GM18520 (cell line): ENCODE measurements around the gene RHBDD3.

ENCODE experiments used
- ATAC-seq: cut with Tn5 transposase; IDR thresholded peaks from one replicate; pipeline ENCODE4 v1.9.1; 2021; ENCODE audit not compliant: unreplicated experiment

The RHBDD3 gene

DNA sequence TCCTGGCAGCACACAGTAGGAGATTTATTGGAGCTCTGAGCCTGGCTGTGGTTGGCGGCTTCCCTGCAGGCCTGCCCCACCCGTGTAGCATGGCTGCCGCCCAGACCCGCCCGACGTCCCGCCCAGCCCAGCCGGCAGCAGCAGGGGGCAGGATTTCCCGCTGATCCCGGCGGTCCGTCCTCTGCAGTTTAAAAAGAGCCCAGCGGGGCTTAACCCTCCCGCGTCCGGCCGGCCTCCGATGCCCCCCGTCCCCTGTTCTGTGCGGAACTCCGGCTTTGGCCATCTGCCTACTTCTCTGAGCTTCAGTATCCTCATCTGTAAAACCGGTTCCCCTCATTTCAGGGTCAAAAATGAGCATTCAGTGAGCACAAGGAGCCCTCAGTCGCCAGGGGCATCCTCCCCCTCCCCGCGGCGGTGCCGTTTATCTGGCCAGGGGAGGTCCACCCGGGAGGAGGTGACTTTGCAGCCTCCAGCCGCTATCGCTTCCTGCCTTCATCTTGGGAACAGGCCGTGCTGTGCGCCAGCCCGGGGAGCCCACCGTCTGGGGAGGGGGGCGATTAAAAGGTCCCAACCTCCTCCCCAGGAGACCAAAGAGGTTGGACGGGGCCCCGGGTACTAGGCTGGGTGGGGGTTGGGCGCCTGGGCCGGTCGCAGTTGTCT is 38.5 kb upstream of the RHBDD3 start, which contains the start of gene GAS2L1:
Gene GAS2L1, plus strand, starts transcription at position 476 of the 660 bp plus-strand sequence. CDS start 1,456 bp downstream, outside the sequence.
- no peak for ATAC-seq

DNA sequence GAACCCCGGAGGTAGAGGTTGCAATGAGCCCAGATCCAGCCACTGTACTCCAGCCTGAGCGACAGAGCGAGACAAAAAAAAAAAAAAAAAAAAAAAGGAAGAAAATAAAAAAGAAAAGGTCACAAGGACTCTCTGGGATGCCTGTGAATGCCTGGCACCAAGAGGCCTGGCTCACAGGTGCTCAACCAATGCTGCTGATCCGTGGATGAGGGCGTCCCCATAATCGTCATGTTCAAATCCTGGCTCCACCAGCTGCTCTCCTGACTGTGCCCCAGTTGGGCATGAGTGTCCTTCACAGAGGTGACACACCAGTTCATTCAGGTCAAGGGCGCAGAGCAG is 38.0 kb upstream of the RHBDD3 start:
- no peak for ATAC-seq

DNA sequence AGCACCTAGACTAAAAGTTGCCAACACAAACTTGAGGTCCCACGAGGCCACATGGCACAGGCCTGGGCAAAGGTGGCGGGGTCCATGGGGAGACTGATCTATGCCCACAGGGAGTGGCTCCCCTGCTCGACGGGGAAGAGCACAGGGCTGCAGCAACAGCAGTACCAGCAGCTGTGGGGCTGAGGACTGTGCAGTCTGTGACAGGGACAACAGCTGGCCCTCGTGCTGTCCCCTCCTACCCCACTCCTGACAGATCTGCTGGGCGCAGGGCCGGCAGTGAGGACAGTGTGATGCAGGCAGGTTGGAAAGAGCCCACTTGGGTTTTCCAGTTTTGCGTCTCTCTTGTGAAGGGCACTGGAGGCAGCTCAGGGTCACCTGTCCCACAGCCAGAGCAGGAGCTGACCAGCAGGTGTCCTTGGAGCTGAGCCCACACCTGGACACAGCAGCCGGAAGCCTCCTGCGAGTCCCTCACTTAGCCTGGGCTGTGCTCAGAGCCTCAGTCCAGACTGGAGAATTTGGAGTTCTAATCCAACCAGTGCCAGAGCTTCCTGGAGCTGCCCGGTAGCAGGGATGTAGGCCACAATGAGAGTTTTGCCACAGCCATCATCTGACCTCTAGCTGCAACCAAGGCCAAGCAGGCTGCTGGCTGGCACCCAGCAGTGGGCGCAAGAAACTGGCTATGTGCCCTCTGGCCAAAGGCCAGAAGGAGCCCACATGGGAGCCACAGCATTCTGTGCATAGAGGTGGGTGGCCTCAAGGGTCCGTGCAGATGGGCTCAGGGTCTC is 35.1 kb upstream of the RHBDD3 start:
- no peak for ATAC-seq

DNA sequence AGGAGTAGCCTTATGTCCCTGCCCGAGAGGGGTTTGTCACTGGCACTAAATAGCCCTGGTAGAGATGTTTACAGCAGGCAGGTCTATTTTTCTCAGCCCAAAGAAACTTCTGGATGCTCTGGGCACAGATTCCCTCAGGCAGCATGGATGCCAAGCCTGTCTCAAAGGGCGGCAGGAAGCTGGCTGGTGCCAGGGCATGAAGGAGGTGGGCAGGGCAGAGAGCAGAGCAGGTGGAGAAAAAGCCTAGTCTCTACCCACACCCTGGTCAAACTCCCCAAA is 34.6 kb upstream of the RHBDD3 start:
- no peak for ATAC-seq

DNA sequence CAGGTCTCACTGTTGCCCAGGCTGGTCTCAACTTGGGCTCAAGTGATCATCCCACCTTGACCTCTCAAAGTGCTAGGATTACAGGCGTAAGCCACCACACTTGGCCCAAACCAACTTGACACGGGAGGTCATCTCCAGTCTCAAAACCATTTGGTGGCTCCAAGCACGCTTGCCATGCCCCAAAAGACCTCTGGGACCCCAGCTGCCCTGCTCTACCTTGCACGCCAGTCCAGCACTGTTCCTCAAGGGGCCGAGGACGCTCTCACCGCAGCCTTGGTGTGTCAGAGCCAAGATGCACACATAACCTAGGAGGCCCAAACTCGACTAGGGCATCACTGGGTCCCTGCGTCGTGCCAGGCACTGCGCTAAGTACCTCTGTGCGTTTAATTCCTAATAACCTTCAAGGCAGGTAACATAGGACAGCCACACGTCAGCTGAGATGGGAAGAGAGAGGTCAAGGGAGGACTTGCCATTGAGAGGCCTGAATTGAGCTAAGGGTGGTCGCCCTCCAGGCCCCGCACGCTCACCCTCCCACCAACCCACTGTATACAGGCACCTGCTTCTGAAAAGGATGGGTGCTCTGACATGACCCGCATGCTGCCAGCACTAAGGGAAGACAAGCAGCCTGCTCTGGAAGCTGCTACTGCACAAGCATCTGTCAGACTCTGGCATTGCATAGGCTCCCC is 34.1 kb upstream of the RHBDD3 start:
- no peak for ATAC-seq

DNA sequence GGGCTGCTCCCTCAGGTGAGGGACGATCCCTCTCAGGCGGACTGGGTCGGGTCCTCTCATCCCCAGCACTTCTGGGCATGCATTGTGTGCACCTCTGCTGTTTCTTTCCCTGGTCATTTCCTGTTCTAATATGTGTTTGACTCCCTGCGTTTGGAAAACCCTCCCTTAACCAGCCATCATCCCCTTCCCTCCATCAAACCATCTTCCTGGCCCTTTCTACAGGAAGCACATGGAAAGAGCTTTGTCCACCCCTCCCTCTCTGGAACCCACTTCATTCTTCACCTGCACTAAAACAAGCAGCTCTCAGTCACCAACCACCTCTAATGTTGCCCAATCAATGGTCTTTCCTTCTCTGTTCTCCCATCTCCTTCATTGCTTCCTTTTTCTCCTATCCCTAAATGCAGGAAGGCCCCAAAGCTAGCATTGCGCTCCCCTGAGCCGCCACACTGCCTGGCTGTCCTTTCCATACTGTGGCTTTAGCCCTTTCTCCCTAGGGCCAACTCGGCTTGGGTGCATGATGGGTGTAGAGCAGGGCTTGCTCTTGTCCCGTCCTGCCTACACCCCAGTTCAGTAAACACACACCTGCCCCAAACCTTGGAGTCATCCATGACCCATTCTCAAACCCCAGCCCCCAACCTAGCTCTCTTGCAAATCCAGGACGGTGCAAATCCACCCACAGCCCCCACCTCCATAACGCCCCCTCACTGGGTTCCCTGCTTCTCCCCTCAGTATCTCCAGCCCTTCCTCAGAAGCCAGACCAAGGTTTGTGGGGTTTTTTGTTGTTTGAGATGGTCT is 33.2 kb upstream of the RHBDD3 start:
- ATAC-seq = no peak

DNA sequence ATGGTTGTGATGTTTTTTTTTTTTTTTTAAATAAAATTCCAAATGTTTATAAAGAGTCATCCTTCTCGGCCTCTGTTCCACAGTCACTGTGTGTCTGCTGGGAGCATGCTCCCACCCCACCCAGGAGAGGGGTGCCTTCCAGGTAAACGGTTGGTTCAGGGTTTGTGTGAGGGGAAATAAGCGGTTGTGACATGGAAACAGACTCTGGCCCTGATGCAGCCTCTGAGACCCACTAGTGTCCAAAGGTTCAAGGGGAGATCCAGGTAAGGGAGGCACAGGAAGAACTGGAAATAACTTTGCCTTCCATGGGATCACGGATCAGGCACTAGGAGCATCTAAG is 32.7 kb upstream of the RHBDD3 start:
- no peak for ATAC-seq

DNA sequence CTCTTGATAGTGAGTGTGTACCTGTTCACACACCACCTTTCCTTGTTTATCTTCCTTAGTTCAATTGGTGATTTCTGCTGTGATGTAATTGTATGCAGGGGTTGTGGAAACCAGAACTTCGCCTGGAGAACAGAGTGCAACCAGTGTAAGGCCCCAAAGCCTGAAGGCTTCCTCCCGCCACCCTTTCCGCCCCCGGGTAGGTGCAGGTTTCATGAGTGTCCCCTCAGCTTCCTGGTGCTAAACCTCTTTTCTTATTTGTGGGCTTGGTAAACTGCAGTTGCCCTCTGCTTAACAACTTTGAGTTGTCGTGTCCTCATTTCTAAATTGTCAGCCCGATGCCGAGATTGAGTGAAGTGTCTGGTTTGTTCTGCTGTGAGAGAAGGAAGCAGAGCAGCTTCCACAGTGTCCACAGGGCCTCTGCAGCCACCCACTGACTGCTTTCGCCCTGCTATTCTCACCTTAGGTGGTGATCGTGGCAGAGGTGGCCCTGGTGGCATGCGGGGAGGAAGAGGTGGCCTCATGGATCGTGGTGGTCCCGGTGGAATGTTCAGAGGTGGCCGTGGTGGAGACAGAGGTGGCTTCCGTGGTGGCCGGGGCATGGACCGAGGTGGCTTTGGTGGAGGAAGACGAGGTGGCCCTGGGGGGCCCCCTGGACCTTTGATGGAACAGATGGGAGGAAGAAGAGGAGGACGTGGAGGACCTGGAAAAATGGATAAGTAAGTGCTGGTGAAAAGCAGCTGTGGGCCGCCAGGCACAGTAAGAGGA is 31.5 kb upstream of the RHBDD3 start:
- ATAC-seq = no peak

DNA sequence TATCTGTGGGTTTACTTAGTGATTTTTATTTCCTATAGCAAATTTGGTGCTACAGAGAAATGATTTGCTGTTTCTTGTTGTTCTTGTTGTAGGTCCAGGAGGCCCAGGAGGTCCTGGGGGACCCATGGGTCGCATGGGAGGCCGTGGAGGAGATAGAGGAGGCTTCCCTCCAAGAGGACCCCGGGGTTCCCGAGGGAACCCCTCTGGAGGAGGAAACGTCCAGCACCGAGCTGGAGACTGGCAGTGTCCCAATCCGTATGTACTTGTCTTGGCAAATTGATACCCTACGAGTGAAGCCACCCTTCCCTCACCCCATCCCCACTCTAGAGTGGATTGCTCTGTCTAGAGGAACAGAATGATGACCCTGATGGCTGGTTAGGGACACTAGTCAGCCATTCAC is 30.9 kb upstream of the RHBDD3 start:
- ATAC-seq = no peak

DNA sequence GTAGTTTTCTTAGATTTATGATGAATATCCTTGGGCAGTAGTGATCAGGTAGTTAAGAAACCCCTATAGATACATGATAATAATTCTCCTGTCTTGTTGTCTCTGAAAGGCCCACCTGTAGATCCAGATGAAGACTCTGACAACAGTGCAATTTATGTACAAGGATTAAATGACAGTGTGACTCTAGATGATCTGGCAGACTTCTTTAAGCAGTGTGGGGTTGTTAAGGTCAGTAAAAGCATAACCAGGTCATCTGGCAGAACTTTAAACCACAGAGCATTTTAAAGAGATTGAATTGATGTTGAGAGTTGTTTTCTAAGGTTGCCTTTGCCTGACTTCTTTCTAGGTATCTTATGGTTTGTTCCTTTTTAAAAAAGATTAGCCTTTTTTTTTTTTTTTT is 24.6 kb upstream of the RHBDD3 start:
- no peak for ATAC-seq

DNA sequence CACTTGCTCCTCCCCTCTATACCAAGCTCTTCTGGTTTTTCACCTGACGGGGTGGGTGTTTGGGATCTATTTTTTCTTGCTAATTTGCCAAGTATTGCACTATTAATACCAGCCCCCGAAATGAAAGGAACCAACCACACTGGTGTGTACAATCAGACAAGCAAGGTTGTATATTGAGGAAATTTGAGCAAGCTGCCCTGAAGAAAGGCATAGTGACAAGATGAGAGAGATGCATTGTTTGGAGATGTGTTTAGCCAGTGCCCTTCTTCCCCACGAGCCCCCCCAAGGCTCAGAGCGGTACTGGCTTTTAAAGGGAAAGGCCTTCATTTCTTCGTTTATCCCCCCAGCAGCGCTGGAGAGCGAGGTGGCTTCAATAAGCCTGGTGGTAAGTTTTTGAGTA is 23.4 kb upstream of the RHBDD3 start:
- ATAC-seq = no peak

DNA sequence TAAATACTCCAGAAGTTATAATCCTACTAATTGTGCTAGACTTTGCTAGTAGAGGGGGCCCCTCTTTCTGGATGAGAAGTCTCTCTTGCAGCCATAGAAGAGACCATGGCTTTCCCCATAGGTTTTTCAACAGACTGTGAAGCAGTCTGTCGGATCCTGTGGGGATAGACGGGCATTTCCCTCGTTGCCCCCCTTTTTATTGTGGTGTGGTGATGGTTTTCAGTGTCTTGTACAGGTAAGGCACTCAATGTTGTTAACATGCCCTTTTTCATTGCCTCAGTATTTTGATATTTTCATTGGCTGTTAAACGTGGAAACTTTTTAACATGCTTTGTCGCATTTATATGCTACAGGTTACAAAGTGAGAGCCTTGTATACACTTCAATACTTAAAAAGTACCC is 22.3 kb upstream of the RHBDD3 start:
- no peak for ATAC-seq

DNA sequence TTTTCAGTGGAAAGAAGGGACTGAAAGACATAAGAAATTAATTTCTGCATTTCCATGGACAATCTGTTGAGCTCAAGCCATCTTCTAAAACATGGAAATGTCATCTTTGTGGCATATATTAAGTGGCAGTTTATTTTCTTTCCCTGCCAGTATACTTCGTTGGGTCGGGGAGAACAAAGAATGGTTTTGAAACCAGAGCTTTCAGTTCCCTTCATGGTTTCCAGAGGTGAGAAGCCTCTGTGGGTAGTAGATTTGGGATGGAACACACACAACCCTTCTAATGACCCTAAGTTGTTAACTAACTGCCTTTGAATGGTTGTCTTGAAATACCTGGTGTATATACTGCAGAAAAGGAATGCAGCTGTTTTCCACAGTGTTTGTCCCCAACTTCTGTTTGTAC is 21.1 kb upstream of the RHBDD3 start:
- no peak for ATAC-seq

DNA sequence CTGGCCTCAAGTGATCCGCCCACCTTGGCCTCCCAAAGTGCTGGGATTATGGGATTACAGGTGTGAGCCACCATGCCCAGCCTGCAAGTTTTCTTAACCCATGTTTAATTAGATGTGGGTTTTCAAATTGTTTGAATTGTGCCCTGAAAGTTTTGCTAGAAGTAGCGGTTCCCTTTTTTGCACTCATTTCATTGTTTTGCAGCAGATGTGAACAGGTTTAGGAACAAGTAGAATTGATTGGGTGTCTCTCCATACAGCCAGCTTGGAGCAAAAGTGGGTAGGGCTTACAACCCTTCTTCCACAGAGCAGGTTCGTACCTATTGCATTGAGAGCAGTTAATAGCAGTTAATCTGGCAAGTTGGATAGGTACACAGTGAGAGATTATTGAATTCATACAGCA is 16.4 kb upstream of the RHBDD3 start:
- no peak for ATAC-seq

DNA sequence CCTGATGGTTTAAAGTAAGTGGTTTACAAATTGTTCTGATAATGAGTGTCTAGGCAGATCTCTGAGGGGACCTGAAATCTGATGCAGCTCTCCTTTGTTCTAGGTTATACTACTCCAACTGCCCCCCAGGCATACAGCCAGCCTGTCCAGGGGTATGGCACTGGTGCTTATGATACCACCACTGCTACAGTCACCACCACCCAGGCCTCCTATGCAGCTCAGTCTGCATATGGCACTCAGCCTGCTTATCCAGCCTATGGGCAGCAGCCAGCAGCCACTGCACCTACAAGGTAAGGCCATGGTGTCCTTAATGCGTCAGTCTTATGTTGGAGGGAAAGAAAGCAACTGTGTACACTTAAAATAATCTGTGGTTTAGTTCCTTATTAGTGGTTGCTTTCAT is 10.1 kb upstream of the RHBDD3 start:
- no peak for ATAC-seq

DNA sequence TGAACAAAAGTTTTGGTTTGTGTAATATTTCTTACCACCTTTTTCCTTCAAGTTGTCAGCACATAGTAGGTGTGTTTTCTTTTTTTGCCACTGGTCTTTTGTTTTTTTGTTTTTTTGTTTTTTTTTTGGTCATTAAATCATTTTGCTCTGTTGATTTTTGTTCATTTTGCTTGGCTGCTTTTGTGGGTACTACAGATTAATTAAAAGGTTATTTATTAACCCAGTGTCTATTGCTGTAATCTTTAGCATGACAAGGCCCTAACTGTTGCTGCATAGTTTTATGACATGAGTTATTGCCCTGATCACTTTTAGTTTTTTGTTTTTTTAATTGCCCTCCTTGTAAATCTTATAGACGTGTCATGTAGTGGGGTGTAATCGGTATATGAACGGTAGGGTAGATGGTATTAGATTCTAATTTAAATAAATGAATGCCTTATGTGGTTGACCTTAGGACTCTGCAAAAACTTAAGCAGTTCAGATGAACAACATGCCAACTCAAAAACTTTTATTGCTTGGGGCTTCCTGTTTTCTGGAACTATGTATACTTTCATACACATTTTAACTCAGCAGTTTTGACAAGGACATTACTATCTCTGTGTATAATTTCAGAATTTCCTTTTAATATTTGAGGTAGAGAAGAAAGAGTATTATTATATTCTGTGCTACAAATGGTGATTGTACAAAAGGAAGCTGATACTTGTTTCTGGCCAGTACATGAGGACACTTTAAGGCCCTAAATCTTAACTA is 8.2 kb upstream of the RHBDD3 start:
- ATAC-seq = no peak

DNA sequence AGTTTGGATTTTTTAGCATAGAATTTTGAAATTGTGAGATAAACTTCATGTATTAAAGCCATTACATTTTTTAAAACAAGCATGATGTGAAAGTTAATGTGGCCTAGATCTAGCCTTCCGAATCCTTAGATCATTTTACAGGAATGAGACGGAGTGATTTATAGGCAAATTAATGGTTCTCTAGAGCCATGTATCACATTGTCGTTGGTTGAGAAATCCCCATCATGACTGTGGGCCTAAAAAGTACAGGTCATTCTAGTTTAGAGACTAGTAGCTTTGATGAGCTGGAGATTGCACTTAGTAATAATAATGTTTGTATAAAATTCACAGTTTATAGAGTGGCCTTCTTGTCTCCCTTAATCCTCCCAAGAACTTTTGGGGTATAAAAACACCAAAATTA is 7.4 kb upstream of the RHBDD3 start:
- ATAC-seq = no peak

DNA sequence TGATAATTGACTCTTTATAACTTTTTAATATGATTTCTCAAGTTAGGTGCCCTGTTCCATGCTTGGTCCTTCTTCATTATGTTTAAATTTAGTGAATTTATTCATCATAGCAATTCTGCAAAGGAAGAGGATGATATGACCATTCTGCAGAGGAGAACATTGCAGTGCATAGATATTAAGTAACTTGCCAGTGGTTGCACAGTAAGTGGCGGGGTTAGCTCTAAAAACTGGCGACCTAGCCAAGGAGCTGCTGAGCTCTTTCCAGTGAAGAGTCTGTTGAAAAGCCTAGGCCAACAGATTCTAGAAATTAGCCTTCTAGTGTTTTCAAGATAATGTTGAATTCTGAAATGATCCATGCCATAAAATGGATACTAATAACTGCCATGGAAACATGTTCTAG is 4.8 kb upstream of the RHBDD3 start:
- ATAC-seq = no peak

DNA sequence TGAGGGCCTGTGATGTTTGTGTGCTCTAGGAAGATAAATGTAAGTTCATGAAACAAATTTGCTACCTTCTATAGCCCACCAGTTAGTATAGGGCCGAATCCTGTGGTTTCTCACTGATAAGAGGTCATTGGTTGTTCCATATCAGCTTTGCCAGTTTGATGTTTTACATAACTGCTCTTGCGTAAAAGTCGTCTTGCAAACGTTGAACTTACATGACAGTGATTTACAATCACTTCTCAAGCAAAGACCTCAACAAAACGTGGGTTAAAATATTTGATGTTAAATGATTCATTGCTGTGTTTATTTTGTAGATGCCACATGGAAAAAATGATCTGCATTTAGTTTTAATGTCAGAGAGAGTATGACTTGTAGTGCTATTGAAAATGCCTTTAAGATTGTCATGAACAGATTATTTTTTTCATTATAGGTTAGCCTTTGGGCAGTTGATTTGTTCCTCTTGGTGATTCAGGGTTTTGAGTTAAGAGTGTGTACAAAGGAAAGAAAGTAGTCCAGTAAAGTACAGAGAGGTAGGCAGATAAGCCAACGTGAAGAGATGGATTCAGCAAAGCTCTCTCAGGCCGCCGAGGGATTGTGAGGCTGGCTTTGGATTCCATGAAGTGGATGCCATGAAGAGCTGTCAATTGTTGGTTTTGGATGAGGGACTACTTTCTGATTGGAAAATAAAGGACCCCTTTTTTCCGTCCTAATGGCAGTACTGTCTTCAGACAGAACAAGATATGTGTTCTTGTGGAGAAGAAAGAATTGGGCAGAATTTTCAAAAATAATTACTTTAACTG is 2.9 kb upstream of the RHBDD3 start:
- no peak for ATAC-seq
